ENCODE results near the gene CFAP61.

CFAP61 gene

DNA sequence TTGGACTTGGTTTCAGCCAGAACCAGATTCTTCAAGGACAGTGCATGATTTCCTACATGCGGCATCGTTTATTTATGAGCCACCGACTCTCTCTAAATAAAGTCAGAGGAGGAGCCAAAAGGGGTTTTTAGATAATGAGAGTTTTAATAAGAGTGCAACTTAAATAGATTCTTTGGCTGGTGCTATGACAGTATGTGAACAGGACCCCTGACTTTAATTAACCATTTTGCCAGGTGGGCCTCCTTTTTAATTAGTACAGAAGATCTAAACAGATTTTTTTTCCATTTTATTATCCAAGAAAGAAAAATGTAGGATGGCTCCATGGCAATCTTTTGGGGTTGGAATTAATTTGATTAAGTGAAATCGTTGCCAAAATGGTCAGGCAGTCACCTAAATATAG lies 240.8 kb downstream of the CFAP61 start:
- no peak for FAIRE-seq

DNA sequence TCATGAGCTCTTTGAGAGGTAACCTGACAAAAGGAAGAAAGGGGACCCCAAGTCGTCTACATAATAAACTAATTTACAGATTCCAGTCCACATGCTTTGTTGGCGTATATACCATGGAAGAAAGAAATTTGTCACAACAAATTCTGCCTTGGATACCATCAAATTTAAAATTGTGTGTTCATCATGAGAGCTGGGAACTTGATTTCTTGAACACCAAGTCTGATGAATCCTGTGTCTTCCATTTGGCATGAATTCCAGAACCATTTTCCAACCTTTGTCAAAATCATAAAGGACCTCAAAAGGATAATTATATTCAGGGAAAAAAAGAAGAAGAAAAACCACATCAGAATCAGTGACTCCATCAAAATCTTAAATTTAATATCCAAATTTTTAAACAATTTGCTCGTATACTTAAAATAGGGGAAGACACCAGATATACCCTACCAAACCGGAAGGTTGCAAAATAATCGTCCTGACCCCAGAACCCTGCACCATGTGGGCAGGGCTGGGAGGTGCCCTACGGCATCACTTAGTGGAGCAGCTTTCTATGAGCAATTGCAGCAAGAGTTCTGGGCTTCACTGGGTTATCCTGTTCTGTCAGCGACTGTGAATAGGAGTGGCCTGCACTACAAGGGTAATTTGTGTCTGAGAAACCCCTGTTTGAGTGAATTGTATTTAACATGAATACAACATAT lies 241.5 kb downstream of the CFAP61 start:
- FAIRE-seq: no peak

DNA sequence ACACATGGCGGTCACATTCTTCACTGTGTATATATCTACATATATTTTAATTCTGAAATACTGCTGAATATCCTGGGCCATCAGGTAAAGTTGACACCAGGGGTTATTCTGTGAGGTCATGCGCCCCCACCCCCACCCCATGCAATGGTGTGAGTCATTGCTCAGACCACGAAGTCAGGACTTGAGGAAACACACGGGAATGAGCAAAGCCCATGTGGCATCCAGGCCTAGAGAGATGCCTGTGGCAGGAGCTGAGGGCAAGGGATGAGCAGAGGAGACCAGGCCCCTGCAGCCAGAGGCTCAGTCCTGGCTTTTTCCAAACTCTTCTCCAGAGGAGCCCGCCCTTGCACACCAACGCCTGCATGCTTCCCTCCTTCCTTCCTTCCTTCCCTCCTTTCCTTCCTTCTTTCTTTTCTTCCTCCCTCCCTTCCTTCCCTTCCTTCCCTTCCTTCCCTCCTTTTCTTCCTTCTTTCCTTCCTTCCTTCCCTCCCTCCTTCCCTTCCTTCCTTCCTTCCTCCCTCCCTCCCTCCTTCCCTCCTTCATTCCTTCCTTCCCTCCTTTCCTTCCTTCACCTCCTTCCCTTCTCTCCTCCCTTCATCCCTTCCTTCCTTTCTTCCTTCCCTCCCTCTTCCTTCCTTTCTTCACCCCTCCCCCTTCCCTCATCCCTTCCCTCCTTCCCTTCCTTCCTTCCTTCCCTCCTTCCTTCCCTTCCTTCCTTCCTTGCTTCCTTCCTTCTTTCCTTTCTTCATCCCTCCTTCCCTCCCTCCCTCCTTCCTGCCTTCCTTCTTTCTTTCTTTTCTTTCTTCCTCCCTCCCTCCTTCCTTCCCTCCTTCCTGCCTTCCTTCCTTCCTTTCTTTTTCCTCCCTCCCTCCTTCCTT lies 243.5 kb downstream of the CFAP61 start:
- FAIRE-seq: no peak

DNA sequence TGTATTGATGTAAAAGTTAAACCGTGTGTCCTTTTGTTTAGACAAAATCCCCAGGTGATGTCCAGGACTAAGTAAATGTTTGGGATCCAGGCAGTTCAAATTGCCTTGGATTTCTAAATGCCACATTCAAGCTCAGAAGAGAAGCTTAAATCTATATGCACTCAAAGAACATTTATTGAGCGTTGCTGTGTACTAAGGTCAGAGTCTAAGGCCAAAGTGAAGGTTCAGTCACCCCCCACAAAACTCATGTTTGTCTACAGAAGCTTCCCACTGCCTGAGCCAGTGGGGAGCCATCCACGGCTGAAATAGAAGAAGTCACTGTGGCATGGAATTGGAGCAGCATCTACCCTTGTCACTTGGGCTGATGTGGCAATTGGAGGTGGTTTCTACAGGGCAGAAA lies 244.8 kb downstream of the CFAP61 start:
- FAIRE-seq: no peak

GRCh38 chr20:20297752-20298151 lies 245.4 kb downstream of the CFAP61 start:
- FAIRE-seq: no peak

DNA sequence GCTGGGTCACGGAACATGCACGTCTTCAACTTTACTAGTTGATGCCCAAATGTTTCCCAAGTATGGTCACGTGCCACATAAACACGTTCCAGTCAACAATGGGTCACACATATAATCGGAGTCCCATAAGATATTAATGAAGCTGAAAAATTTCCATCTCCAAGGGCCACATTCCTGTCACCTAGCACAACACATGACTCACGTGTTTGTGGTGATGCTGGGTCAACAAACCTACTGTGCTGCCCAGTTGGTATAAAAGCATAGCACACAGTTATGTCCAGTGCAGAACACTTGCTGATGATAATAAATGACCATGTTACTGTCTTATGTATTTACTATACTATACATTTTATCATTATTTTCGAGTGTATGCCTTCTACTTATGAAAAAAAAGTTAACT lies 247.6 kb downstream of the CFAP61 start:
- no peak for FAIRE-seq

DNA sequence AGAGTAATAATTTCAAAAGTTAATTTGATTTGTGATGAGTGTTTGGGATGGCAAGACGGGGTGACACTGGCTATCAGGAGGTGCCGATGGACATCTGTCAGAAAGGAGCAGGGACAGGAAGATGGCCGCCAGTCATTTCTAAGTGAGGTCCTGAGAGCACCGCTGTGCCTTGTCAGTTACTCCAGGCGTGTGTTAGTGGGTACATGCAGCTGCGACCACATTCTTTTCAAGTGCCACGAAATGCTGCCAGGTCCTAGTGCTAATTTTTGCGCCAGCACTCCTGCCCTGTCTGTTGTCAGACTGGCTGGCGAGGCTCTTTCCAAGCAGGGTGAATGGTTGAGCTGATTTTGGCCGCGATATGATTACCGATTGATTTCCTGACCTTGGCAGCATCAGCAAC lies 251.0 kb downstream of the CFAP61 start:
- no peak for FAIRE-seq

GRCh38 chr20:20303742-20304141 lies 251.4 kb downstream of the CFAP61 start:
- FAIRE-seq: no peak

- no peak for FAIRE-seq
These were observed 252.6 kb downstream of the CFAP61 start for GRCh38 chr20:20304942-20305341.

- FAIRE-seq: no peak
These were observed 260.2 kb downstream of the CFAP61 start for GRCh38 chr20:20312562-20312961.

- no peak for FAIRE-seq
These were observed 264.9 kb downstream of the CFAP61 start for GRCh38 chr20:20317195-20317594.

DNA sequence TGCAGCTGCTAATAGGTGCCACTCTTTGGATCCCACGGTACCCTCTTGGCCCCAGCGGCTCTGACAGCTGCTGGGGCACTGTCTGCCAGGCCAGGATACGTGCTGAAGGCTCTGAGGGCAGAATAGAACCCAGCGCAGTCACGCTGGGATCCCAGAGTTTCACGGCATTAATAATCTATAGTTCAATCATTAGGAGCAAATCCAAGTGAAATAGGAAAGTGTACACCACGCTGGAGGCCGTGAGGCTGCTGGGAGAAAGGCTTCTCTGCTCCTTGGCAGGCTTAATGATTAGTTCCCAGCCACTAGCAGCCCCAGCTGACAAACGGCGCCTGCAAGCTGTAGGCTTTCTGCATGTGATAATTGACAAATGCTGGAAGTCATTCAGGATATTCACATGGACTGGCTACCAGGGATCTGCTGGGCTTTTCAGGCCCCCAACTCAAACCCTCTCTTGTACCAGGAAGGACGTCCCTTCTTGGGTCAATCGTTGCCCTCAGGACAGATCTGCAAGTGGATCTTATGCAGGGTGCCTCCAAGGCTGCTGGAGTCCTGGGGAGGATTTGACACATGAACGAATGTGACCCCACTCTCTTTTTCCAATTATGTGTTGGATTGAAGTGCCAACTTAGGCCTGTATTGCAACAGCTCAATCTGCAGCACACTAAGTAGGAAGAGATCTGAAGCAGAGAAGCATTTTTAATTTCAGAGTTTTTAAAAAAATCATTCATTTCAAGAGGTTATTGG lies 265.5 kb downstream of the CFAP61 start:
- FAIRE-seq: no peak

DNA sequence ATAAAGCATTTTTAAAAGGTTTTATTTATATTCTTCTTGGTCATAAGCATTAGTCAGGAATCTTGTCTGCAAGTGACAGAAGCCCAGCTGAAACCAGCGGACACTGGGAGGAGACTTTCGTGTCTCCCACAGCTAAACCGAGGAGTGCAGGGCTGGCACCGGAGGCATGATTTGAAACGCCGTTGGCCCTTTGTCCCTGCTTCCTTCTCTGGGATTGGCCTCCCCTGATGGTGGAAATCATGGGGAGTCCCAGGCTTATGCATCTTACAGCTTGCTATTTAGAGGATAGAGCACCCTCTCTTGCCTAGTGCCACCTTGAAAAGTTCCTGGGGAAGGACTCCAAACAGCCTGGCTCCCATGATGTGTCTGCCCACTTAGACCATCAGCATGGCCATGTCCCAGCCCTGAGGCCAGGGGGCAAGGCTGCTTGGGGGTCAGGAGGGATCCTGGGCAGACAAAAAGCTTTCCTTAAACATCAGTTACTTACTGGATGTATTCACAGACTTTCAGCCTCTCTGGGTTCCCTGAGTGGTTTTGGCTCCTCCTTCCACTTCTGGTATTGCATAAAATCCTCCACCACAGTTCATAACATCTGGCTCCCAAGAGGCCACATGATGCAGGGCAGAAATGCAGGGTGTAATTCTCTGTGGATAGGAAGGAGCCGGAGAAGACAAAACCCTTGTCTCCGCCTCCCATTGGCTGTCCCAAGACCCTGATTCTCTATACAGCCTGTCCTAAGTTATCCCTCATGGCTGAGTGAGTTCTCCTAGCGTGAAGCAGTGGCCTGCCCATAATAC lies 266.2 kb downstream of the CFAP61 start:
- no peak for FAIRE-seq

- no peak for FAIRE-seq
These were observed 268.8 kb downstream of the CFAP61 start for GRCh38 chr20:20321134-20321533.

- FAIRE-seq: no peak
These were observed 269.6 kb downstream of the CFAP61 start for GRCh38 chr20:20321917-20322316.

DNA sequence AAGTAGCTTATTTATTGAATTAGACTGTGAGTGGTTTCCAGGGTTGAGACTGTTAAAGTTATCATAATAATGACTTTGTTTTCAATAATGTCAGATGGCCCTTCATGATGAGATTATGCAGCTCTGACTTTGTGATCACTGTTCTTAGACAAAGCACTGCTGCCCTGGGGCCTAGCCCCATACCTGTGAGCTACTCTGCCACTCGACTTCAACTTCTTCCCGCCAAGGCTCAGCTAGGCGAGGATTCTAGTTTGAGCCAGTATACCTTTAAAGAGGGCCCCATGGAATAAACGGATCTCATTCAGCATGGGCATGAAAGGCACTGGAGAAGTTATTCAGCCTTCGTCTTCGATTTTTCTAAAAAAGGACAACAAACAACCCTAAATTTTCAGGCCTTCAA lies 270.6 kb downstream of the CFAP61 start:
- no peak for FAIRE-seq

GRCh38 chr20:20327746-20328145 lies 275.4 kb downstream of the CFAP61 start:
- FAIRE-seq: no peak

- no peak for FAIRE-seq
These were observed 277.2 kb downstream of the CFAP61 start for GRCh38 chr20:20329564-20329963.

DNA sequence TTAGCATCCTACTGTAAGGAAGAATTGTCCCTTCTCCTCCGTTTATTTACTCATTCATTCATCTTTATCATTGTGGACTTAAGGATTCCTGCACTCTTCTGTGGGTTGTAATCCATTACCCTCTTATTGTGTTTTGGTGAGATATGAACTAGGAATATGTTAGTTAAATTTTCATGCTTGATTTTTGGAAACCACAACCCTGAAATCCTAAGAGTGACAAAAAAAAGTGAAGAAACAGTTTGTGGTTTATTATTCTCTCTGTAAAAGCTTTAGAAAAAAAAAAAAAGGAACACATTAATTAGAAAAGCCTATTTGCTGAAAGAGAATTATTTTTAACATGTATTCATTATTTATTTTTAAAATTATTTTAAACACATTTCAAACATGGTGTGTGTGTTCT lies 278.8 kb downstream of the CFAP61 start:
- no peak for FAIRE-seq

GRCh38 chr20:20331817-20332216 lies 279.5 kb downstream of the CFAP61 start:
- no peak for FAIRE-seq

- FAIRE-seq: no peak
These were observed 281.5 kb downstream of the CFAP61 start for GRCh38 chr20:20333866-20334265.

GRCh38 chr20:20334489-20334888 lies 282.2 kb downstream of the CFAP61 start:
- FAIRE-seq: no peak

Data from colon (tissue), 2 donors.